Prostate gland (tissue), 2 donors: ENCODE results near the gene NUMB. TPM values are rescaled to one million over a fixed set of nuclear protein-coding genes. Genes with fewer than 3 reads are reported as not detected.

Source experiments
- small RNA-seq, 2 donors: library from RNA; depleted of rRNA; stranded (forward); fragments of <200 nt; gene quantifications; one replicate each; pipeline ENCODE3, GENCODE V24; 2016
- total RNA-seq, 2 donors: library from RNA; depleted of rRNA; stranded (reverse); fragments of >200 nt; gene quantifications; one replicate each; pipeline ENCODE4 v1.1.0, GENCODE V29; 2016

Gene NUMB
- total RNA-seq, 2 donors from 2014 or later = 38.4 to 57.8 TPM

Small RNAs within 50 kb of the gene (small RNA-seq; reads per million reads assigned to genes)
- 0 reads per million in 2 donors for gene RNU6-419P

Other genes with a start within 250 kb of the NUMB start
- 10 to 100 TPM; 10.7 to 33.1 TPM for gene PAPLN, start 221.0 kb downstream of the NUMB start, total RNA-seq
- gene RIOX1, start 32.4 kb upstream of the NUMB start, total RNA-seq = 10 to 100 TPM; 20.9 to 62.8 TPM
- gene ACOT1, start 78.6 kb upstream of the NUMB start, total RNA-seq = 10 to 100 TPM in 1 of 2 donors, 1 to 10 TPM in 1; 9.4 to 10.8 TPM
- gene HEATR4, start 100.4 kb upstream of the NUMB start, total RNA-seq = 1 to 10 TPM in 1 of 2 donors, under 1 TPM in 1; 0.55 to 4.7 TPM
- gene ACOT2, start 110.7 kb upstream of the NUMB start, total RNA-seq = 10 to 100 TPM; 37.4 to 39.0 TPM
- 1 to 10 TPM; 1.9 to 2.1 TPM for gene ACOT4, start 133.3 kb upstream of the NUMB start, total RNA-seq
- not detected for gene ACOT6, start 154.0 kb upstream of the NUMB start, total RNA-seq
- 1 to 10 TPM; 8.5 to 10.0 TPM for gene DNAL1, start 186.4 kb upstream of the NUMB start, total RNA-seq